Measurements from ENCODE around the gene TIMM13.
"Not testable (repeated sequence)": the region's sequence is repeated elsewhere in the genome, so short reads cannot be mapped to it uniquely, and the experiment has no call there.

Gene TIMM13

GRCh38 chr19:2413159-2413558 is 14.2 kb downstream of the TIMM13 start:
- DNase-seq, result no peak

- DNase-seq, result no peak
Observed at GRCh38 chr19:2412449-2412848, 14.9 kb downstream of the TIMM13 start.

GRCh38 chr19:2411709-2412108 is 15.7 kb downstream of the TIMM13 start:
- DNase-seq, result no peak

GRCh38 chr19:2410023-2410422 is 17.4 kb downstream of the TIMM13 start:
- no peak for DNase-seq

- DNase-seq, result no peak
Observed at GRCh38 chr19:2409352-2409912, 18.0 kb downstream of the TIMM13 start.

- DNase-seq, result no peak
Observed at GRCh38 chr19:2408247-2408646, 19.1 kb downstream of the TIMM13 start.

GRCh38 chr19:2399582-2399981 is 27.8 kb downstream of the TIMM13 start:
- no peak for DNase-seq

- no peak for DNase-seq
Observed at GRCh38 chr19:2398735-2399305, 28.6 kb downstream of the TIMM13 start.

- DNase-seq, result not testable (repeated sequence)
Observed at GRCh38 chr19:2397173-2397572, 30.2 kb downstream of the TIMM13 start.

- DNase-seq, result not testable (repeated sequence)
Observed at GRCh38 chr19:2395293-2395829, 32.0 kb downstream of the TIMM13 start.

- no peak for DNase-seq
Observed at GRCh38 chr19:2394442-2395292, 32.7 kb downstream of the TIMM13 start.

GRCh38 chr19:2394054-2394441 is 33.3 kb downstream of the TIMM13 start:
- DNase-seq, result no peak

- not testable (repeated sequence) for DNase-seq
Observed at GRCh38 chr19:2392899-2393298, 34.5 kb downstream of the TIMM13 start.

GRCh38 chr19:2392366-2392765 is 35.0 kb downstream of the TIMM13 start:
- DNase-seq, result no peak

GRCh38 chr19:2391118-2391725 is 36.2 kb downstream of the TIMM13 start:
- peak; percentile 24 to 78 for DNase-seq

GRCh38 chr19:2389594-2389993 is 37.8 kb downstream of the TIMM13 start:
- DNase-seq, result no peak

GRCh38 chr19:2387367-2388288 is 39.8 kb downstream of the TIMM13 start:
- no peak for DNase-seq

- peak in 1 of 2 experiments; percentile 57 for DNase-seq
Observed at GRCh38 chr19:2385053-2385721, 42.2 kb downstream of the TIMM13 start.

GRCh38 chr19:2382530-2383222 is 44.7 kb downstream of the TIMM13 start:
- DNase-seq, result no peak

GRCh38 chr19:2381148-2381820 is 46.1 kb downstream of the TIMM13 start:
- no peak for DNase-seq
